ENCODE measurements around the gene HNRNPDL. TPM values are rescaled to one million over a fixed set of nuclear protein-coding genes. Genes with fewer than 3 reads are reported as not detected.

HNRNPDL gene
- total RNA-seq, 1 experiment from 2014 or later, result 472 TPM

DNA sequence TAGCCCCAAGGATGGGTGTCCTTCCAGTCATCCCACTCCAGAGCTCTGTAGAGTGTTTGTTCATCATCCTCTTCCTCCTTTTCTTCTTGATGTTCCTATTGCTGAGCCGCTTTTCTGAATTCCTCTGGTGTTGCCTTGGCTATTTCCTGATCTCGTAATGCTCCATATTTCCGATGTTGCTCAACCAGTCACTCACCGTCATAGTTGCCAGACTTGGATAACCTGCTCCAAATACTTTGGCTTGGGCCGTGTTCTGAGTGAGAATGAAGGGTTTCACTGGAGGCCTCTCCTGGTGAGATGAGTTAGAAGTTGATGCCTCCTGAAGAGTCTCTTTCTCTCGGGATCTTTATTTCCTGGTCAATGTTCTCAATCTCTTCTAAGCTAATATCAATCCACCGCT lies 28.7 kb downstream of the HNRNPDL start:
- Histone ChIP-seq H3K9me3 (ENCODE audit: control insufficient read depth, low read depth, low read length) (no peaks in the 10 kb centered on the region), H4K20me1 (ENCODE audit: control insufficient read depth, insufficient read depth, insufficient read length) (no peaks in the 10 kb centered on the region), H4K5ac (ENCODE audit: insufficient read length, low read depth, low read length) (no peak overlapping the region), H2BK5ac (ENCODE audit: insufficient read length, low read length) (no peak overlapping the region), H3K14ac (ENCODE audit: insufficient read depth, low read length) (no peak overlapping the region), H3K27ac (ENCODE audit: insufficient read length, low read depth, low read length) (no peak overlapping the region), H2AK5ac (ENCODE audit: insufficient read length, low read length) (no peak overlapping the region), H4K8ac (replicated peaks; ENCODE audit: insufficient read length, low read depth, low read length) (no peak overlapping the region), H2BK15ac (ENCODE audit: low read depth, low read length) (no peak overlapping the region), H2AFZ (ENCODE audit: low read length) (no peak overlapping the region), H3K4ac (ENCODE audit: low read depth, low read length) (no peak overlapping the region), H2BK20ac (ENCODE audit: low read depth, low read length, poor library complexity, severe bottlenecking) (no peak overlapping the region), H3K4me1 (ENCODE audit: insufficient read depth, low read length) (no peaks in the 10 kb centered on the region), H3K79me1 (ENCODE audit: insufficient read depth, low read depth, low read length, poor library complexity, severe bottlenecking) (no peaks in the 10 kb centered on the region), H2BK12ac (ENCODE audit: insufficient read length, low read depth, low read length) (no peak overlapping the region), H3K27me3 (ENCODE audit: insufficient read depth, low read length) (no peaks in the 10 kb centered on the region), H3K23me2 (ENCODE audit: insufficient read length, low read depth, low read length, poor library complexity, severe bottlenecking) (no peaks in the 10 kb centered on the region), H4K91ac (ENCODE audit: insufficient read length, low read depth, low read length) (no peak overlapping the region), H2BK120ac (ENCODE audit: low read depth, low read length, poor library complexity, severe bottlenecking) (no peak overlapping the region), H3K18ac (ENCODE audit: insufficient read length, low read depth, low read length) (no peak overlapping the region), H3K4me2 (ENCODE audit: insufficient read depth, insufficient read length, low read length) (no peak overlapping the region), H3K56ac (ENCODE audit: insufficient read length, low read depth, low read length) (no peak overlapping the region), H3K23ac (ENCODE audit: insufficient read length, low read depth, low read length) (no peak overlapping the region), H3T11ph (ENCODE audit: low read length) (no peak overlapping the region), H3K79me2 (ENCODE audit: insufficient read depth, low read length) (no peaks in the 10 kb centered on the region), H3K9ac (ENCODE audit: extremely low read depth, insufficient read length, low read length) (no peak overlapping the region)
- no peaks in the 10 kb centered on the region for H3K4me1 Mint-ChIP-seq
- no CpG with 5 or more reads among the region's 7 CpGs for WGBS (ENCODE audit: extremely low coverage, insufficient read length, low lambda C conversion rate)
- no peaks in the 10 kb centered on the region for H3K36me3 Mint-ChIP-seq (ENCODE audit: insufficient read depth in 1 of 3, low read depth in 3 of 3)
- DNase-seq, result no peak
- no peaks in the 10 kb centered on the region; a peak in 1 of 5 replicates for H3K9me3 Mint-ChIP-seq
- H3K4me3 Mint-ChIP-seq, result no peak overlapping the region
- H3K27ac Mint-ChIP-seq, result no peak overlapping the region
- TF ChIP-seq, protein P1, sequence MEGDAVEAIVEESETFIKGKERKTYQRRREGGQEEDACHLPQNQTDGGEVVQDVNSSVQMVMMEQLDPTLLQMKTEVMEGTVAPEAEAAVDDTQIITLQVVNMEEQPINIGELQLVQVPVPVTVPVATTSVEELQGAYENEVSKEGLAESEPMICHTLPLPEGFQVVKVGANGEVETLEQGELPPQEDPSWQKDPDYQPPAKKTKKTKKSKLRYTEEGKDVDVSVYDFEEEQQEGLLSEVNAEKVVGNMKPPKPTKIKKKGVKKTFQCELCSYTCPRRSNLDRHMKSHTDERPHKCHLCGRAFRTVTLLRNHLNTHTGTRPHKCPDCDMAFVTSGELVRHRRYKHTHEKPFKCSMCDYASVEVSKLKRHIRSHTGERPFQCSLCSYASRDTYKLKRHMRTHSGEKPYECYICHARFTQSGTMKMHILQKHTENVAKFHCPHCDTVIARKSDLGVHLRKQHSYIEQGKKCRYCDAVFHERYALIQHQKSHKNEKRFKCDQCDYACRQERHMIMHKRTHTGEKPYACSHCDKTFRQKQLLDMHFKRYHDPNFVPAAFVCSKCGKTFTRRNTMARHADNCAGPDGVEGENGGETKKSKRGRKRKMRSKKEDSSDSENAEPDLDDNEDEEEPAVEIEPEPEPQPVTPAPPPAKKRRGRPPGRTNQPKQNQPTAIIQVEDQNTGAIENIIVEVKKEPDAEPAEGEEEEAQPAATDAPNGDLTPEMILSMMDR (conservative IDR thresholded peaks at IDR 0.05), result no peak
- H3K27me3 Mint-ChIP-seq (ENCODE audit: low read depth), result no peaks in the 10 kb centered on the region
